Subcutaneous abdominal adipose tissue (tissue), 5 donors: Measurements from ENCODE around the gene SHOC2.

ENCODE experiments used
- H3K27ac ChIP-seq: one replicate; pipeline ENCODE4 v1.7.0; 2013; ENCODE audit warnings: low read depth, mild to moderate bottlenecking, inconsistent platforms, low read length, moderate library complexity
- H3K27me3 ChIP-seq, 5 donors: one replicate each; pipeline ENCODE4 v1.7.0; 2013; ENCODE audit warnings: low read length in 5 of 5, inconsistent platforms in 1 of 5; ENCODE audit not compliant: control insufficient read depth in 5 of 5, insufficient read depth in 4 of 5
- H3K36me3 ChIP-seq, 5 donors: one replicate each; pipeline ENCODE4 v1.7.0; 2013; ENCODE audit warnings: low read length in 5 of 5; ENCODE audit not compliant: control insufficient read depth in 5 of 5, insufficient read depth in 5 of 5
- H3K4me1 ChIP-seq, 5 donors: one replicate each; pipeline ENCODE4 v1.7.0; 2013; ENCODE audit warnings: low read length in 5 of 5, mild to moderate bottlenecking in 3 of 5, moderate library complexity in 1 of 5; ENCODE audit not compliant: control insufficient read depth in 5 of 5, insufficient read depth in 5 of 5
- H3K4me3 ChIP-seq, 5 donors: one replicate each; pipeline ENCODE4 v1.7.0; 2013; ENCODE audit warnings: low read length in 5 of 5, low read depth in 1 of 5
- H3K9ac ChIP-seq, 5 donors: one replicate each; pipeline ENCODE4 v1.7.0; 2013; ENCODE audit warnings: low read length in 5 of 5, mild to moderate bottlenecking in 4 of 5, moderate library complexity in 3 of 5
- H3K9me3 ChIP-seq, 5 donors: one replicate each; pipeline ENCODE4 v1.7.0; 2013; ENCODE audit warnings: low read length in 5 of 5; ENCODE audit not compliant: control insufficient read depth in 5 of 5
- donor health status: healthy.
- donor health status: healthy.
- donor health status: healthy.
- donor health status: healthy.
- donor health status: healthy.

The SHOC2 gene

DNA sequence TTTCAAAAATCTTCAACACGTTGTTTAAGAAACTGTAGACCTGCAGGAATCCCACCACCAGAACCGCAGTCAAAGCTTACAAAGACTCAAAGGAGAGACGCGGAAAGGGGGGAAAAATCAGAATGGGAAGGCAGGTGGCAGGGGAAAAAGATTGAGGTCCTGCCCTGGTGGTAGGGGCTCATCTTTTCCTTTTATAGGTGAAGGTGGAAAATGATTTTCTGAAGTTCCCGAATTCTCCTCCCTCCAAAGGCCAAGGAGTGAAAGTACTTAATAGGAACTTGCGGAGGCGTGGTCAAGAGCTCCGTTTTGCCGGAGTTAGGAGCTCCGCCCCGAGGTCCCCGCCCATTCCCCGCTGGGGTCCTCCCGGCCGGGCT lies 1.1 kb upstream of the SHOC2 start:
- Histone ChIP-seq H3K9ac (peak overlapping the region in 4 of 5 donors; percentile 91 to 98 (median 94)), H3K27ac (peak overlapping the region; percentile 98), H3K4me1 (peaks cover 2 to 47% (median 30%) of the 10 kb centered on the region in 5 donors), H3K36me3 (no peaks in the 10 kb centered on the region), H3K4me3 (peak overlapping the region; percentile 83 to 96 (median 85)), H3K9me3 (no peaks in the 10 kb centered on the region), H3K27me3 (no peaks in the 10 kb centered on the region)

GRCh38 chr10:110918643-110919348 lies 608 bp upstream of the SHOC2 start, which contains the start of gene BBIP1:
BBIP1 (minus strand) TSS chr10:110919180; CDS start chr10:110918157, 1,023 bp downstream.
- peak within 1 kb of the TSS; percentile 98 for H3K27ac ChIP-seq
- H3K36me3 ChIP-seq: no peaks in the 10 kb centered on the region
- peaks cover 2 to 50% (median 33%) of the 10 kb centered on the region in 5 donors for H3K4me1 ChIP-seq
- H3K4me3 ChIP-seq: peak within 1 kb of the TSS; percentile 88 to 96 (median 94)
- H3K27me3 ChIP-seq: no peaks in the 10 kb centered on the region
- no peaks in the 10 kb centered on the region for H3K9me3 ChIP-seq
- peak within 1 kb of the TSS; percentile 95 to 98 (median 97) for H3K9ac ChIP-seq

- Histone ChIP-seq H3K27me3 (no peaks in the 10 kb centered on the region), H3K4me3 (peak overlapping the region; percentile 81 to 95 (median 92)), H3K27ac (peak overlapping the region; percentile 94), H3K36me3 (no peaks in the 10 kb centered on the region), H3K9ac (peak overlapping the region; percentile 90 to 98 (median 96)), H3K9me3 (no peaks in the 10 kb centered on the region), H3K4me1 (peaks cover 2 to 58% (median 33%) of the 10 kb centered on the region in 5 donors)
Measured at GRCh38 chr10:110919971-110920881, 822 bp downstream of the SHOC2 start.

DNA sequence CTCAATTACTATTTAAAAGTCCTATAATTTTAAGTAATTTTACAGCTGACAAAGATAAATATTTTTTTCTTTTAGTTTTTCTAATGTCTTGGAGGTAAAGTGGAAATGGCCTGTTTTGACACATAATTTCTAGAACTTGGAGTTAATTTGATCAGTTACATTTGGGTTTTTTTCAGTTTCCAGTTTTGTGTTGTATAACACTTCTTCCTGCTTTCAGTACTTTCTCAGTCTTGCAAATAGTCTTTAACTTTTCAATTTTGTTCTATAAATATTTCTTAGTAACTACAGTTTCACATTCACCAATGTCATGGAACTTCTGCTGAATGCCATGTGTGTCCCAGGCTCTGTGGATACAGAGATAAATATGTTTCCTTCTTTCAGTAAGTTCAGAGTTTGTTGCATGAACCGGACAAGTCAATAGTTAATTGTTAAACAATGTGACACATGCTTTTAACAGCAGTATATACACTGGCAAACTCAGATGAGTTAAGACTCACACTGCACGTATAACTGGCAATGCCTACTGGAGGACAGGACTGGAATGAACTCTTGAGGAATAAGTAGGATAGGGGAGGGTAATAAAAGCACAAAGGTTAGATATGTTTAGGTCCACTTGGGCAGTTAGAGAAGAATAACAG lies 4.6 kb downstream of the SHOC2 start:
- H3K36me3 ChIP-seq: no peaks in the 10 kb centered on the region
- H3K9ac ChIP-seq: no peak overlapping the region
- H3K27ac ChIP-seq: no peak overlapping the region
- no peak overlapping the region for H3K4me3 ChIP-seq
- no peaks in the 10 kb centered on the region for H3K9me3 ChIP-seq
- no peaks in the 10 kb centered on the region for H3K27me3 ChIP-seq
- peaks cover 0 to 59% (median 24%) of the 10 kb centered on the region in 5 donors for H3K4me1 ChIP-seq

GRCh38 chr10:110927461-110927860 lies 8.1 kb downstream of the SHOC2 start:
- Histone ChIP-seq H3K4me1 (peaks cover 0 to 54% (median 22%) of the 10 kb centered on the region in 5 donors), H3K4me3 (no peak overlapping the region), H3K27me3 (no peaks in the 10 kb centered on the region), H3K27ac (no peak overlapping the region), H3K9ac (no peak overlapping the region), H3K36me3 (no peaks in the 10 kb centered on the region), H3K9me3 (no peaks in the 10 kb centered on the region)

DNA sequence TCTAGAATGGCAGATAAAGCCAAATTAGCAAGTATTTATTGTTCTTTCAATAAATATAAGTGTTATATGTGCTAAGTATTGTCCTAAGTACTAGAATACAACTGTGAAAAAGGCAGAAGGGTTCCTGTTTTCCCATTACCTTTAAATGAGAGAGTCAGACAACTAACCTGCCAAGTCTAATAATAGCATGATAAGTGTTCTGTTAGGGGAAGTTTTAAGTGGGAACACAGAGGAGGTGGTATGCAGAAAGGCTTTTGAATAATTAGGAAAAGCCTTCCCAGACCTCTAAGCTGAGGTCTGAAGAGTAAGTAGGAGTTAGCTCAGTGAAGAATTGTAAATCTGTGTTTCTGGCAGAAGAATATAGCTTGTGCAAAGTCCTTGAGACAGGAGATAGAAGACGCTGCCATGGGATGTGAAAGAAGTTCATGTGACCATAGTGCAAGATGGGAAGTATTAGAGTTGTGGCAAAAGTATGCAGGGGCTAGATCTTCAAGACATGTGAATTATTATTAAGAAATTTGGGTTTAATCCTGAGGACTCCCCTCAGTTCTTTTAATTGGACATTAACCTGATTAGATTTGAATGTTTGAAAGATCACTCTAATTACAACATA lies 12.5 kb downstream of the SHOC2 start:
- Histone ChIP-seq H3K27ac (no peak overlapping the region), H3K27me3 (no peaks in the 10 kb centered on the region), H3K4me1 (peaks cover 0 to 24% (median 10%) of the 10 kb centered on the region in 5 donors)

GRCh38 chr10:110932505-110933180 lies 13.2 kb downstream of the SHOC2 start:
- H3K4me3 ChIP-seq: no peak overlapping the region

More for the DNA sequence above, 12.5 kb downstream of the SHOC2 start:
- Histone ChIP-seq H3K4me3 (no peak overlapping the region), H3K9me3 (no peaks in the 10 kb centered on the region), H3K36me3 (no peaks in the 10 kb centered on the region), H3K9ac (no peak overlapping the region)

GRCh38 chr10:110936757-110937156 lies 17.4 kb downstream of the SHOC2 start:
- Histone ChIP-seq H3K4me1 (peaks cover 0 to 8% (median 4%) of the 10 kb centered on the region in 5 donors), H3K27me3 (no peaks in the 10 kb centered on the region), H3K36me3 (no peaks in the 10 kb centered on the region), H3K9me3 (no peaks in the 10 kb centered on the region), H3K27ac (no peak overlapping the region), H3K9ac (no peak overlapping the region), H3K4me3 (no peak overlapping the region)

More at GRCh38 chr10:110932505-110933180, 13.2 kb downstream of the SHOC2 start:
- H3K27ac ChIP-seq: no peak overlapping the region
- H3K9ac ChIP-seq: no peak overlapping the region
- H3K9me3 ChIP-seq: no peaks in the 10 kb centered on the region
- peaks cover 0 to 17% (median 10%) of the 10 kb centered on the region in 5 donors for H3K4me1 ChIP-seq
- H3K27me3 ChIP-seq: no peaks in the 10 kb centered on the region
- no peaks in the 10 kb centered on the region for H3K36me3 ChIP-seq

- Histone ChIP-seq H3K4me1 (peaks cover 0 to 8% (median 5%) of the 10 kb centered on the region in 5 donors), H3K36me3 (peaks cover 0 to 5% (median 0%) of the 10 kb centered on the region in 5 donors), H3K27ac (no peak overlapping the region), H3K27me3 (no peaks in the 10 kb centered on the region), H3K4me3 (no peak overlapping the region), H3K9me3 (no peaks in the 10 kb centered on the region), H3K9ac (no peak overlapping the region)
Measured at GRCh38 chr10:110939419-110939818, 20.0 kb downstream of the SHOC2 start.
